Testis (tissue), 3 donors: ENCODE results near the gene TMED1. TPM values are rescaled to one million over a fixed set of nuclear protein-coding genes. Genes with fewer than 3 reads are reported as not detected.

Experiments
- DNase-seq: peaks from one replicate; pipeline ENCODE4 v3.0.0-alpha.2; 2019
- H3K27ac ChIP-seq, 2 donors: fragments of 200-600 bp; sonication (generic); one replicate each; pipeline ENCODE4 v1.5.1; 2019
- H3K27me3 ChIP-seq: fragments of 200-600 bp; sonication (generic); one replicate; pipeline ENCODE4 v1.5.1; 2019
- H3K36me3 ChIP-seq: fragments of 200-600 bp; sonication (generic); one replicate; pipeline ENCODE4 v1.5.1; 2017; ENCODE audit warnings: low read depth; ENCODE audit errors: missing control alignments
- H3K4me1 ChIP-seq: fragments of 200-600 bp; sonication (generic); one replicate; pipeline ENCODE4 v1.5.1; 2019
- H3K4me3 ChIP-seq, 2 donors: fragments of 200-600 bp; sonication (generic); one replicate each; pipeline ENCODE4 v1.5.1; 2017 to 2019
- H3K9me3 ChIP-seq: fragments of 200-600 bp; sonication (generic); one replicate; pipeline ENCODE4 v1.5.1; 2017
- POLR2A ChIP-seq: fragments of 450-650 bp; IDR thresholded peaks from one replicate; pipeline ENCODE4 v1.6.1; 2017; ENCODE audit warnings: antibody characterized with exemption, mild to moderate bottlenecking, moderate library complexity
- WGBS, 2 donors: methylation state at CpG; one replicate each; pipeline ENCODE4 v1.1.5; 2018; 5-methylcytosine and 5-hydroxymethylcytosine counted together
- intact Hi-C: fragments of 100-400 bp; cut with DNase I; formaldehyde crosslinking; loops from one replicate; pipeline ENCODE4 v1.15.1; 2023; ENCODE audit warnings: low total_unique reads
- polyA plus RNA-seq: library from polyadenylated mRNA; stranded (reverse); fragments of 350-450 nt; fragmentation: Illumina TruSeq; extraction: RNeasy Lipid Tissue Mini Kit (QIAGEN cat#74804); gene quantifications from one replicate; pipeline ENCODE4 v1.2.3, GENCODE V29; 2014; ENCODE audit warnings: low read depth, low replicate concordance; ENCODE audit not compliant: insufficient read depth
- total RNA-seq, 2 donors: library from RNA; depleted of rRNA; stranded (reverse); fragments of >200 nt; gene quantifications; one replicate each; pipeline ENCODE4 v1.2.3, GENCODE V29; 2016
- TF ChIP-seq, protein P1 (sequence below), 3 experiments: fragments of 450-650 bp in 2 of 3; fragments of 200-600 bp in 1 of 3; sonication (generic) in 1 of 3; IDR thresholded peaks; one replicate each; pipeline ENCODE4 v1.5.1; 2016 to 2019; ENCODE audit warnings: antibody characterized with exemption in 3 of 3, mild to moderate bottlenecking in 2 of 3, moderate library complexity in 1 of 3

The TMED1 gene
- total and polyA plus RNA-seq, 3 donors from 2014 or later, result 30.2 to 59.3 (median 34.0) TPM

DNA sequence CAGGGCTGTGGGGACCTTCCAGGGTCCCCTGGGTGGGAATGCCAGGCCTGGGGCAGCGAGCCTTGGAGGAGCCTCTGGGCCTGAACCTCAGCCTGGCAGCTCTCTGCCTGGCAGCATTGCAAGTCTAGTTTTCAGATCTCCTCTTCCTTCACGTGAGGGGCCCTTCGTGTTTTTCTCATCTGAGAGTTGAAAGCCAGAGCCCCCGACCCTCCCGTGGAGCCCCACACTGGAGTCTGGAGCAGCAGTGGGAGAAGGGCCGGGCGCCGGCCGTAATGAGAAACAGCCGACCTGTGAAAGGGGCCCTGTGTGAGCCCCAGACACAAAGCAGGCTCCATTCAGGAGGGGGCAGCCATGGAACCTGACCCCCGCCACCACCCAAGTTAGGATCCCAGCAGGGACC lies 19.3 kb downstream of the TMED1 start:
- no peak for TF ChIP-seq POLR2A
- TF ChIP-seq, protein P1, sequence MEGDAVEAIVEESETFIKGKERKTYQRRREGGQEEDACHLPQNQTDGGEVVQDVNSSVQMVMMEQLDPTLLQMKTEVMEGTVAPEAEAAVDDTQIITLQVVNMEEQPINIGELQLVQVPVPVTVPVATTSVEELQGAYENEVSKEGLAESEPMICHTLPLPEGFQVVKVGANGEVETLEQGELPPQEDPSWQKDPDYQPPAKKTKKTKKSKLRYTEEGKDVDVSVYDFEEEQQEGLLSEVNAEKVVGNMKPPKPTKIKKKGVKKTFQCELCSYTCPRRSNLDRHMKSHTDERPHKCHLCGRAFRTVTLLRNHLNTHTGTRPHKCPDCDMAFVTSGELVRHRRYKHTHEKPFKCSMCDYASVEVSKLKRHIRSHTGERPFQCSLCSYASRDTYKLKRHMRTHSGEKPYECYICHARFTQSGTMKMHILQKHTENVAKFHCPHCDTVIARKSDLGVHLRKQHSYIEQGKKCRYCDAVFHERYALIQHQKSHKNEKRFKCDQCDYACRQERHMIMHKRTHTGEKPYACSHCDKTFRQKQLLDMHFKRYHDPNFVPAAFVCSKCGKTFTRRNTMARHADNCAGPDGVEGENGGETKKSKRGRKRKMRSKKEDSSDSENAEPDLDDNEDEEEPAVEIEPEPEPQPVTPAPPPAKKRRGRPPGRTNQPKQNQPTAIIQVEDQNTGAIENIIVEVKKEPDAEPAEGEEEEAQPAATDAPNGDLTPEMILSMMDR (IDR thresholded peaks at IDR 0.05), result no peak
- H3K9me3 ChIP-seq, result no peaks in the 10 kb centered on the region
- no peaks in the 10 kb centered on the region for H3K36me3 ChIP-seq
- intact Hi-C loops, result no loop called here
- peaks cover 3% of the 10 kb centered on the region for H3K4me1 ChIP-seq
- 62% methylated on average over 11 of the region's 11 CpGs; no CpG with 5 or more reads in 1 of the 2 donors for WGBS, 2 donors
- peak overlapping the region; percentile 81 to 86 for H3K27ac ChIP-seq
- H3K27me3 ChIP-seq, result no peaks in the 10 kb centered on the region
- peak; percentile 12 for DNase-seq
- H3K4me3 ChIP-seq, result no peak overlapping the region

DNA sequence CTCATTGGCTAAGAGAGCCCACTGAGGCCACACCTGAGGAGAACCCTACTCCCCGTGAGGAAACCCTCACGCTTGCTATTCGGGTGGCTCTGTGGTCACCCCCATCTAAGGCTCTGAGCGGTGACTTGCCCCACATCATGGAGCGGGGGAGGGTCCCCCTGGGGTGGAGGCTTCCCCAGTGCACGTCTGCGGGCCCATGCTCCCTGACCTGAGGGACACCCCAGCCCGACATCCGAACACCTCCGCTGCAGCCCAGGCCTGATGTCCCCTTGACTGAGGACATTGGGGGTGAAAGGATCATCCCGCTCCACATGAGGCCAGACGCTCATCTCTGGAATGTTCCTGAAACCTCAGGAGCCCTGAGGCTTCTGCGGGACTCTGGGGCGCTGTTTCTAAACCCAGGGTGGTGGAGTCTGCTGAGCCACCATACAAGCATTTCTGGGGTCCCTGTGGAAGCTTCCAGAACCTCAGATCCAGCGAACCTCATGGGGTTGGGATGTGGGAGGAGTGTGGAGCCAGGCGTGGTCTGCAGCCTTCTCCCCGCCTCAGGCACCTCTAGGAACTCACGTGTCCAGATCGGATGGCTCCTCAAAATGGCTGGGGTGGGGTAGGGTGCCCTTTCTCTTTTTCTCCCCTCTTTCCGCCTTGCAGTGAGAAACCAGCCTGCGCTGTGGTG lies 19.9 kb downstream of the TMED1 start:
- Histone ChIP-seq H3K27me3 (no peaks in the 10 kb centered on the region), H3K4me1 (peaks cover 3% of the 10 kb centered on the region), H3K27ac (peak overlapping the region; percentile 81 to 86), H3K36me3 (no peaks in the 10 kb centered on the region), H3K9me3 (no peaks in the 10 kb centered on the region), H3K4me3 (no peak overlapping the region)
- peak; percentile 12 for DNase-seq
- intact Hi-C loops, result no loop called here
- WGBS, 2 donors, result 81 to 89% methylated on average over 10 to 21 of the region's 21 CpGs
- no peak for TF ChIP-seq POLR2A
- TF ChIP-seq, protein P1 (IDR thresholded peaks at IDR 0.05), result no peak

DNA sequence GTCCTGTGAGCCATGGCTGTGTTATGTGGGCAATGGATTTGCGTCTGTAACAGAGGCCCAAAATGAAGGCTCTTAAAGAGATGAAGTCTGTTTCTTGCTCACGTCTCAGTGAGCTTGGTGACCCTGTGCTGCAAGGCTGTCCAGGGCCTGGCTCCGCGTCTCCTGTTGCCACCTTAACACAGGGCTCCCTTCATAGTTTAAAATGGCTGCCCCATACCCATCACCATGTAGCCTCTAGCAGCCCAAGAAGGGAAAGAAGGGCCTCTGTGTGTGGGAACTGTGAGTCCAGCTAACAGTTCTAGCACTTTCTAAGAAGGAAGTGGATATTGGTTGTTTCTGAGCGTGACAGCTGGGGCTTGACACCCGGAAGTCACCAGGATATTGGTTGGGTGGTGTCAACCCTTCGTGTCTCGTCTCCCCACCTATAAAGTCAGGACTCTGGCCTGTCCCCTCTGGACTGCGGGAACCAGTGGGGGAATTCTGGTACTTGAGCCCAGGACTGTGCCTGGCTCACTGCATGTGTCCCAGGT lies 20.9 kb downstream of the TMED1 start:
- Histone ChIP-seq H3K9me3 (no peaks in the 10 kb centered on the region), H3K27me3 (no peaks in the 10 kb centered on the region), H3K27ac (no peak overlapping the region), H3K4me1 (peaks cover 3% of the 10 kb centered on the region), H3K4me3 (no peak overlapping the region), H3K36me3 (no peaks in the 10 kb centered on the region)
- no peak for TF ChIP-seq POLR2A
- TF ChIP-seq, protein P1 (IDR thresholded peaks at IDR 0.05), result no peak
- intact Hi-C loops, result no loop called here
- 96 to 97% methylated on average over 5 to 9 of the region's 9 CpGs for WGBS, 2 donors
- DNase-seq, result no peak

DNA sequence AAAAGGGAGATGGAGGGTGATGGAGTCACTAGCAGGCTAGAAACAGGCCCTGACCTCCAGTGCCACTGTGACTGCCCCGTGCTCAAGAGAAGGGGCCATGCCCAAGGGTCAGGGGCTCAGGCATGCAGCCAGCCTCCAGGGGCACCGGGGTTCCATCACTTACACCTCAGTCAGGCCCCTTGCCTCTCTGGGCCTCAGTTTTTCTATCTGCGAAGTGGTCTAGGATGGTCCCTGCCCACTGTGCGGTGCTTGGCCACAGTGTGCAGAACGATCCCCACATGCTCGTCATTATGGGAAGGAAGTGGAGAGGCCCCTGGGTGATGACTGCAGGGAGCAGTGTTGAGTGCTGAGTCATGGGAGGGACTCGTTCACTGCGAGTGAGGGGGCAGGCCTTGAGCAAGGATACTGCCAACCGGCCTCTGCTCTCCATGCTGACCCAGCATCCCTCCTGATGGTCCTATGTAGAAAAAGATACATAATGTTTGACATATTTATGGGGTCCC lies 23.1 kb downstream of the TMED1 start:
- peak; percentile 37 for DNase-seq
- peaks cover under 1% of the 10 kb centered on the region for H3K4me1 ChIP-seq
- H3K9me3 ChIP-seq, result no peaks in the 10 kb centered on the region
- H3K36me3 ChIP-seq, result no peaks in the 10 kb centered on the region
- no peak overlapping the region for H3K4me3 ChIP-seq
- WGBS, 2 donors, result 66 to 80% methylated on average over 9 of the region's 9 CpGs
- intact Hi-C loops, result no loop called here
- no peak for TF ChIP-seq POLR2A
- TF ChIP-seq, protein P1 (IDR thresholded peaks at IDR 0.05), result no peak
- H3K27me3 ChIP-seq, result no peaks in the 10 kb centered on the region
- no peak overlapping the region for H3K27ac ChIP-seq
